GM18511 (cell line): ENCODE data around the gene SPCS3.
A peak's percentile ranks its signal among the peaks of the same experiment; 100 is the strongest.
"Not testable (repeated sequence)": the region's sequence is repeated elsewhere in the genome, so short reads cannot be mapped to it uniquely, and the experiment has no call there.

ENCODE experiments used
- ATAC-seq: cut with Tn5 transposase; IDR thresholded peaks from one replicate; pipeline ENCODE4 v1.9.1; 2021; ENCODE audit warnings: mild to moderate bottlenecking, moderate library complexity; ENCODE audit not compliant: unreplicated experiment

SPCS3 gene

GRCh38 chr4:176340871-176341685 lies 21.3 kb downstream of the SPCS3 start:
- ATAC-seq, result peak; percentile 80

DNA sequence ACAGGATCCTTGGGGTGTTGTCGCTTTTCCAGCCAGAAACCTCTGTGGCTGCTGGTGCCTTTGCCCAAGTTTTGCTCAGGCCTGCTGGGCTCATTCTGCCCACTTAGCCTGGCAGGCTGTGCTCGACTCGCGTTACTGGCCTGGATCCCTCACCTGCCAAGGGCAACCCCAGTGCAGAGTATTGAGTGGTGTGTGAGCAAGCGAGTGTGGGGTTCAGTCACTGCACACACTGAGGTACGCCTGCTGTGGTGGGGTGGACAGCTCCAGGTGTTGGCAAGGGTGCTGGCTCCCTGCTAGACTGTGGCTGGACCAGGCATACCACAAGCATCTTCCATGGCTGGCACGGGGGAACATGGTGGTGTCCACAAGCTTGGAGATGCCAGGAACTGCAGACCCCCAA lies 22.6 kb downstream of the SPCS3 start:
- ATAC-seq, result no peak

- ATAC-seq, result no peak
Measured at GRCh38 chr4:176343286-176343685, 23.5 kb downstream of the SPCS3 start.

DNA sequence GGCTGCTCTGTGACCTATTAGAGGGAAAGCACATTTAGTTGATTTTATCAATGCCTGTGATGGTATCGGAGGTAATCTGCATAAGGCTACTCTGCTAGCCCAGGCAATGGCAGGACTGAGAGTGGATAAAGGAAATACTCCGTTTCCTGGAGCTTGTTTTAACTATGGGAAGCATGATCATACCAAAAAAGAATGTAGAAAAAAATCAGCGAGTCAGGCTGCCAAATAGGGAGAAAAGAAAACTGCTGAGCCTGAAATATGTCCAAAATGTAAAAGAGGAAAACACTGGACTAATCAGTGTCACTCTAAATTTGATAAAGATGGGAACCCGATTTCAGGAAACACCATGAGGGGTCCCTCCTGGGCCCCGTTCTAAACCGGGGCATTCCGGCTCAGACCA lies 25.6 kb downstream of the SPCS3 start:
- ATAC-seq, result not testable (repeated sequence)

GRCh38 chr4:176346836-176347235 lies 27.1 kb downstream of the SPCS3 start:
- not testable (repeated sequence) for ATAC-seq

GRCh38 chr4:176350671-176351070 lies 30.9 kb downstream of the SPCS3 start:
- no peak for ATAC-seq

GRCh38 chr4:176354884-176355283 lies 35.1 kb downstream of the SPCS3 start:
- no peak for ATAC-seq

DNA sequence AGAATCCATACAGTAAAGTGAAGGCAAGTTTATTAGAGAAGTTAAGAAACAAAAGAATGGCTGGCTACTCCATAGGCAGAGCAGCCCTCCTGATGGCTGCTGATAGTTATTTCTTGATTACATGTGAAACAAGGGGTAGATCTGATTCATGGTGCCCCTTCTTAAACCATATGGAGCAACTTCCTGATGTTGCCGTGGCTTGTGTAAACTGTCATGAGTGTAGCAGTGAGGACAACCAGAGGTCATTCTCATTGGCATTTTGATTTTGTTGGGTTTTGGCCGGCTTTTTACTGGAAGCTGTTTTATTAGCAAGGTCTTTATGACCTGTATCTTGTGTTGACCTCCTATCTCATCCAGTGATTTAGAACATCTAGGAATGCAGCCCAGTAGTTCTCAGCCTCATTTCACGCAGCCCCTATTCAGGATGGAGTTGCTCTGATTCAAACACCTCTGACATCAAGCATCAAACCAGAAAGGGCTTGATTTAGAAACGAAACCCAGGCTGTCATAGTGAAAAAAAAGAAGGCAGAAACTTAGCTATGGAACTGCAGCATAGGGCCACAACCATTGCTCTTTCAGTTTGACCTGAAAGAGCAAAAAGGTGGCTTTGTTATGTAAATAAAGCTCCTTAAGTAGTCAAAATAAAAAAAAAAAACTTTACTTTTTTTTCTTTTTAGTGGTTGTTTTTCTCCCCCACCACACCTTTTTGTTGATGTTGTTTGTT lies 37.8 kb downstream of the SPCS3 start:
- peak; percentile 99 for ATAC-seq

- ATAC-seq, result peak; percentile 1
Measured at GRCh38 chr4:176358083-176358469, 38.3 kb downstream of the SPCS3 start.

DNA sequence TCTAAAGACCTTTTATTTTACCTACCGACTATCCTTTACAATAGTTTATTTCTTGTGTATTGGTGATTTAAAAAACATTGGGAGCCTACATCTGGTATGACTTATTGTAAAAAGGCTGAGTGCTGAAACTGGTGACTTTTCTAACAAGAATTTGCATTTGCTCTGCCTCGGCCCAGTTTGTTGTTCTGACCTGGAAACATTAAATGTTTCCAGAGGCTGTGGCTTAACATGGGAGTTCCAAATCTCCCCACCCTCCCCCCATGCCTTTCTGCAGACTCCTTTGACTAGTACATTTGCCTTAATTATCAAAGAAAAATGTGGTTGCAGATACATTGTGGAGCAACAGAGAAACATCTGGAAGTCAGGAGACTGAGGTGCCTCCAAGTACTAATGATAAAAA lies 39.8 kb downstream of the SPCS3 start:
- no peak for ATAC-seq

- no peak for ATAC-seq
Measured at GRCh38 chr4:176360446-176360845, 40.7 kb downstream of the SPCS3 start.

GRCh38 chr4:176363072-176363471 lies 43.3 kb downstream of the SPCS3 start:
- ATAC-seq, result peak; percentile 80

GRCh38 chr4:176367771-176368465 lies 48.2 kb downstream of the SPCS3 start:
- ATAC-seq, result no peak

DNA sequence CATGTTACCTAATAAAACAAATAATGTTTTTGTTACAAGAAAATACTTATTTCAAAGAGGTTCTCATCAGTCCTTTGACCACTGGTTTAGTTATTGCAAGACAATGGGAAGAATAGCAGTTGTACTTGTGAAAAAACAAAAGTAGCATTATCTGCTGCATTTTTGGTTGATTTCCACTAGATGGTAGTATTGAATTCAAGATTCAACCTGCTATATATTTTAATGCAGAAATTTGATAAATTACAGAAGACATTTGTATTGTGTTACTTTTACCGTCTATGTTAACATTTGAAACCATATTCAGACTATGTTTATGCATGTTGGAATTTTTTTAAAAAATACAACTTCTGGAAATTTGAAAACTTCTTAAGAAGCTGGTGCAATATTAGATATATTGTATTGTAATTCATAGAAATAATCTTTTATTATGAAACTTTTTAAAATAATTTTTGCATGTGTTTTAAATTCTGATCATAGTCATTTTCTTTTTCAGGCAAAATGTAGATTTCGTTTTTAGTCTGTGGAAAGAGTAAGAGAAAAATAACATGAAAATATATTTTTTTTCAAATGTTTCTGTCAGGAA lies 56.4 kb downstream of the SPCS3 start:
- ATAC-seq, result no peak

DNA sequence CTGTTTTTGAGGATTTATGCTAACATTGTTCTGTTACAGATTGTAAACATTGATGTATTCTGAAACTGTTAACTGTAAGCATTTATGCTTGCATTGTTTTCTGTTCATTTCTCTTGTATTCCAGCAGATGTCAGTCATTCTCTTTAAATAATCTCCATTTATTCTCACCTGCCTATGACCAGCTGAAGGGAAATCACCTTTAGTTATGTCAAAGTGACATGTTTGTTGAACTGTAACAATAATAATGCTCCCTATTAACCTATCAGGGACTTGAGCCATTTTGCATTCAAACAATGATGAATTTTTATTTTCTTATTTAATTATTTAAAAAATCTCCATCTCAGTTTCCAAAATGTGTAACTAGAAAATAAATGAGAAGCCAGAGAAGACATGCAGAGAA lies 58.0 kb downstream of the SPCS3 start:
- peak; percentile 87 for ATAC-seq

DNA sequence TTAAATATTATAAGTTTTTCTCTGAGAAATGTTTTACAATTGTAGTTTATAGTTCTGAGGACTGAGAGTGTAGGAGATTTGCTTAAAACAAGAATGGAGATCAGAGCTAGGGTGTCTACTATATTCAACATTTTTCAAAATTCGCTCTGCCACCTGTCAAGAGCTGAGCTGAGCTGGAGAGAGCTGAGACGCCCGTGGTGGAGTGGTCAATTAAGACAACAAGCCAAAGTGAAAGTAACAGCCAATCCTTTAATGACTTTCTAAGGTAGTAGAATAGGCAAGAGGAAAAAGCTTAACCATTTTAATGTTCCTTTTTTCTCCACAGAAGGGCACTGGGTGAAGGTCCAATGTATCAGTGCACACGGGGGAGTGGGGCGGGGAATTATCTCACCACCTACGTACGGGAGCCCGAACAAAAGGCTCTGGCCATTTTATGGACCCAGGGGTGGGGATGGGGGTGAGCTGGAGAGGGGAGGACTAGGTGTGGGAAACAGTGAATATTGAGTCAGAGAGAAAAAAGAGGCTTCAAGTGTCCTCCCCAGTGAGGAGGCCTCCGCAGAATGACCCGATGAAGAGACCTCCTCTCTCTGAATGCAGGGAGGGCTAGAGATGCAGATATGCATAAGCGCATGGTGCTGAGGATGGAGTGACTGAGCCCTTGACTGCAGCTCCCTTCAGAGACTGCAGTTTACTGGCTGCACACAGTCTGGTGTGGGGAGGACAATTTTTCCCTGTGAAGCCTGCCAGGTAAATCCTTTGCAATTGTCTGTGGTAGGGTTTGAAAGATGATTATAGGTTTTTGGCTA lies 60.8 kb downstream of the SPCS3 start:
- no peak for ATAC-seq
